ENCODE results near the gene C14orf180. TPM values are rescaled to one million over a fixed set of nuclear protein-coding genes. Genes with fewer than 3 reads are reported as not detected.

Gene C14orf180
- total and polyA plus RNA-seq, 3 donors from 2014 or later: 0.16 to 0.86 TPM; not detected in 1

DNA sequence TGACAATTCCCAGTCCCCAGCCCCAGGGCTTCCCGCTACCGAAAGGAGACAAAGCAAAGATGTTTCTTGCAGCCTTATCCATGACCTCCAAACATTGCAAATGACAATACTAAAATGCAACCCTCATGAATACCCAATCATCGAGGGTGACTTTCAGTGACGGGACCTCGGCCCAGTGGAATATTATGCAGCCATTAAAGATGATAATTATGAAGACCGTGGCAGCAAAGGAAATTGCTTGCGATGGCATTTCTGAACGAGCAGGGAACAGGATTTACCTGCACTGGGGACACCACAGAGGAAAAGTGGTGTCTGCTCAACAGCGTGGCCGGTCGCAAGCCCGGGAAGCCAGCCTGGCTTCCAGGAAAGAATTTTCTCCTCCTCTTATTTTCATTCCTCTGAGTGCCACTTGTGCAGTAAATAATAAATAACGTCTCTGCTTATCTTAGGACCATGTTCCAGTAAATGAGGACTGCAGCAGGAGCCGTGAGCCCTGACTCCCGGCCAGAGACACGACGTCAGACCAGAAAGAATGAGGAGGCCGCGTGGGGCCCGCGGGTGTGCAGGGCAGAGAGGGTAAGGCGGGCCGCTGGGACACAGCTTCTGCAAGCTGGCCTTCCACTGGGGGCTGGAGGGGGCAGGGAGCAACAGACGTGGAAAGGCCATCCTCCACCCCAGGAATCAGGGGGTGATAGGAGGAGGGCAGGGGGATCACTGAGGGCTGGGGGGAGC, 6.6 kb downstream of the C14orf180 start:
- Histone ChIP-seq H3K4me3 (no peak overlapping the region), H3K27me3 (no peaks in the 10 kb centered on the region), H3K36me3 (ENCODE audit: low read depth, missing control alignments) (no peaks in the 10 kb centered on the region), H3K9me3 (no peaks in the 10 kb centered on the region), H3K27ac (no peak overlapping the region), H3K4me1 (peaks cover 16% of the 10 kb centered on the region)
- WGBS, 2 donors: 65 to 68% methylated on average over 24 of the region's 24 CpGs
- intact Hi-C loops (cut with DNase I; ENCODE audit: low total_unique reads): no loop called here
- no peak for TF ChIP-seq CTCF (IDR thresholded peaks at IDR 0.05)
- TF ChIP-seq POLR2A (IDR thresholded peaks at IDR 0.05): no peak
- peak; percentile 32 for DNase-seq

DNA sequence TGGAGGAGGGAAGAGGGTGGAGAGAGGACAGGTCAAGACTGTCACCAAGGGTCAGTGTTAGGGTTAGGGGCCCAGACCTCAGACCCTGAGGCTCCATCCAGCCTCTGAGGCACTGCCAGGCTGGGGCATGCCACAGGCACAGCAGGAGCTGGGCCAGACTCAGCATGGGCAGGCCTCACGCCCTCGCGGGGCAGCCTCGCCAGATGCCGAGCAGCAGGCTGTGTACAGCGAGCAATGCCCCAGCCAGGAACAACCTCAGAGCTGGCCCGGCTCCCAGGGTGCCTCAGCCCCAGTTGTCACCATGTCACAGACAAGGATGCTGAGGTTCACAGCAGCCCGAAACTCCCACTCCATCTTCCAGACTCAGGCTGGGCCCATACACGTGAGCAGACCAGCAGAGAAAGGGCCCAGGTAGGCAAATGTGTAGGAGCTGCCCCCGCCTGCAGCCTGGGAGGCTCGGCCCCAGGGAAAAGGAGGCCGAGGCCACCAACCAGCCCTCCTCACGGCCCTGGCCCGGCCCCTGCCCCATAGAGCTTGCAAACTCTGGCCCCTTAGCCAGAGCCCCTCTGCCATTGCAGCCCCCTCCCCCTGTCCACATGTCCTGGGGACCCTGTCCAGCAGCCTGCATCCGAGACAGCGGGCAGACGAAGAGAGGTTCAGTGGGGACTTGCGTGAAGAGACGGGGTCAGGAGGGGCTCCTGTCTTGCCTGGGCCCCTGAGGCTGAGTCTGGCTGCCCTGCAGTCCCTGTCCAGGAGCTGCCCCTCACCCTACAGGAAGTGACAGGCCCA, 7.5 kb downstream of the C14orf180 start:
- Histone ChIP-seq H3K27me3 (no peaks in the 10 kb centered on the region), H3K9me3 (no peaks in the 10 kb centered on the region), H3K27ac (no peak overlapping the region), H3K4me1 (peaks cover 11% of the 10 kb centered on the region), H3K4me3 (no peak overlapping the region), H3K36me3 (ENCODE audit: low read depth, missing control alignments) (no peaks in the 10 kb centered on the region)
- peak; percentile 36 for DNase-seq
- intact Hi-C loops (cut with DNase I; ENCODE audit: low total_unique reads): no loop called here
- WGBS, 2 donors: 80% methylated on average over 2 to 18 of the region's 19 CpGs
- TF ChIP-seq CTCF (IDR thresholded peaks at IDR 0.05): no peak
- TF ChIP-seq POLR2A (IDR thresholded peaks at IDR 0.05): no peak

- no peaks in the 10 kb centered on the region for H3K9me3 ChIP-seq
- no peak overlapping the region for H3K4me3 ChIP-seq
- no peaks in the 10 kb centered on the region for H3K36me3 ChIP-seq (ENCODE audit: low read depth, missing control alignments)
- no peaks in the 10 kb centered on the region for H3K27me3 ChIP-seq
- intact Hi-C loops (cut with DNase I; ENCODE audit: low total_unique reads): no loop called here
- TF ChIP-seq CTCF (IDR thresholded peaks at IDR 0.05) (no peak), POLR2A (IDR thresholded peaks at IDR 0.05) (no peak)
- no peak for DNase-seq
- H3K4me1 ChIP-seq: peaks cover 5% of the 10 kb centered on the region
- WGBS, 2 donors: 79 to 80% methylated on average over 4 to 15 of the region's 19 CpGs
- no peak overlapping the region for H3K27ac ChIP-seq
Observed at GRCh38 chr14:104587641-104588040, 8.1 kb downstream of the C14orf180 start.

- no peak for DNase-seq
- intact Hi-C loops (cut with DNase I; ENCODE audit: low total_unique reads): no loop called here
- no peak overlapping the region for H3K27ac ChIP-seq
- H3K9me3 ChIP-seq: no peaks in the 10 kb centered on the region
- H3K36me3 ChIP-seq (ENCODE audit: low read depth, missing control alignments): no peaks in the 10 kb centered on the region
- H3K4me3 ChIP-seq: no peak overlapping the region
- no peaks in the 10 kb centered on the region for H3K4me1 ChIP-seq
- no peaks in the 10 kb centered on the region for H3K27me3 ChIP-seq
- TF ChIP-seq POLR2A (IDR thresholded peaks at IDR 0.05) (no peak), CTCF (IDR thresholded peaks at IDR 0.05) (no peak)
- 90 to 96% methylated on average over 10 to 36 of the region's 38 CpGs for WGBS, 2 donors
Observed at GRCh38 chr14:104588066-104588857, 8.7 kb downstream of the C14orf180 start.
